Activated effector memory CD4-positive, alpha-beta T cell treated with Interleukin-2 at 50 U/mL for 16 hours (primary cell): Measurements from ENCODE around the gene MCCC1.
"Not testable (repeated sequence)": the region's sequence is repeated elsewhere in the genome, so short reads cannot be mapped to it uniquely, and the experiment has no call there.

ENCODE experiments used
- DNase-seq: peaks from one replicate; pipeline ENCODE4 v3.0.0-alpha.2; 2020

MCCC1 gene

DNA sequence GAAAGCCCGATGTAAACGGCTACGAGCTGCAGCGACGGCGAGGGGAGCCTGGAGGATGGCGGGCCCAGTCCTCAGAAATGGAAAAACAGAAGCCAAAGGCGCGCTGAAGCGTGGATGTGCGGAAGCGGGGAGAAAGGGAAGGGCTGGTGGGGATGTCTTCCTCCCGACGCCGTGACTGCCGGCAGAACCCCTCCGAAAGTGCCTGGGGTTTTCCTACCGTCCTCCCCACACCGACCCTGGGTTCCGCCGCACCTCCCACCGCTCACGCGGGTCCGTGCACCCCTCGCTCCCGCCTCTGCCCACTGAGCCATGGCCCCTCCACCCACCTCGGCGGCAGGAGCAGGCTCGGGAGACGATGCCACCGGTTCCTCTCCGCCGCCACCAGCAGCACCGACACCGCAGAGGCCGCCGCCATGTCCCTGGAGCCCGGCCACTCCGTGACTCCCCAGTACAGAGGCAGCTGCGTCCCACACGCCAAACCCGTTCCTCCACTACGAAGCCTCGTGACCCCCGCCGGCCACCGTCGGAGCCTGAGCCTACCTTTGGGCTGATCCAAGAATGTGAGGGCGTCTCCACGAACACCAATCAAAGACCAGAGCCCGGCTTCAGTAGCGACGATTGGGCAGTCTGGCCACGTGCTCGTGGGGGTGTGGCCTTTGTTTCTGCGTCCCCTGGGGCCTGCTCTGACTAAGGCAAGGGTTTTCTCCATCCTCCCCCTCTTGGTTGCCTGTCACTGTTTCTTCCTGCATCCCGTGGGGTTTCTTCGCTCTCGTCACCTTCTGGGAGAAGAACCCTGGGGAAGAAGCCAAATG, at the start of gene MCCC1:
Gene MCCC1, minus strand, starts transcription at position 471 of the 812 bp plus-strand sequence. Its CDS starts 56 bp downstream, at position 415.
- peak; percentile 95 for DNase-seq

DNA sequence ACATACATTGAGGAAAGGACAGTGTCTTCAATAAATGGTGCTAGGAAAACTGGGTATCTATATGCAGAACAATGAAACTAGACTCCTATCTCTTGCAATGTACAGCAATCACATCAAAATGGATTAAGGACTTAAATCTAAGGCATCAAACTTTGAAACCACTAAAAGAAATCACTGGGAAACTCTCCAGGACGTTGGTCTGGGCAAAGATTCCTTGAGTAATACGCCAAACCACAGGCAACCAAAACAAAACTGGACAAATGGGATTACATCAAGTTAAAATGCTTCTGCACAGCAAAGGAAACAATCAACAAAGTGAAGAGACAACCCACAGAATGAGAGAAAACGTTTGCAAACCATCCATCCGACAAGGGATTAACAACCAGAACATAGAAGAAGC, 48.8 kb upstream of the MCCC1 start:
- DNase-seq = no peak

DNA sequence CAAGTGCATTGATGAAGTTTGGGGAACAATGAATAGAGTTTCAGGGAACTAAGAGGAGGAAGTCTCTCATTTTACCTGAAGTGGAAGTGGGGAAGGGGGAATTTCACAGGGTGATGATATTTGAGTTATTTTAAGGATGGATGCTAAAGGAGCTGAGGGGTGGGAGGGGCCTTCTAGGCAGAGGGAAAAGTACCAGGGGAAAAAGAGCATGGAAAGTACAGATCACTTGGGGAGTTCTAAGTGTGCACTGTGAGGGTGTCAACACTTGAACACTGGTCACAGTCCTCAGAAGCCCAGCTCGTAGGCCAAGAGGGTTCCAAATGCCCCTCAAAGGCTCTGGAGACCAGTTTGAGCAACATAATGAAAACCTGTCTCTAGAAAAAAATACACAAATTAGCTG, 45.1 kb upstream of the MCCC1 start:
- DNase-seq = no peak

DNA sequence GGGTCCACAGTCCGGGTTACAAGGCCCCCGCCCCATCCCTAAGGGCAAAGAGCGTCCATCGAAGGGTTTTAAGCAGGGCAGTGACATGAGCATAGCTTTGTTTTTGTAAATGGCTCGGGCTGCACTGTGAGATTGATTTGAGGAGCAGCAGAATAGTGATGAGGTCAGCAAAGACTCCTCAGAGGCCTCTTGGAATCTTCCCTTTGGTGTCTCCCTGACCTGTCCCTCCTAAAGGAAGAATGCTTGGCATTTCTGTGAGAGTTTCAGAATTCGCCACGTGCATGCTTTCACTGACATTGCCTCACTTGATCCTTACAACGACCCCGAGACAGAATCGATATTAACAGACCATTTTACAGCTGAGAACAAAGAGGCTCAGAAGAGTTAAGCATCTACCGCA, 42.9 kb upstream of the MCCC1 start:
- DNase-seq = no peak

DNA sequence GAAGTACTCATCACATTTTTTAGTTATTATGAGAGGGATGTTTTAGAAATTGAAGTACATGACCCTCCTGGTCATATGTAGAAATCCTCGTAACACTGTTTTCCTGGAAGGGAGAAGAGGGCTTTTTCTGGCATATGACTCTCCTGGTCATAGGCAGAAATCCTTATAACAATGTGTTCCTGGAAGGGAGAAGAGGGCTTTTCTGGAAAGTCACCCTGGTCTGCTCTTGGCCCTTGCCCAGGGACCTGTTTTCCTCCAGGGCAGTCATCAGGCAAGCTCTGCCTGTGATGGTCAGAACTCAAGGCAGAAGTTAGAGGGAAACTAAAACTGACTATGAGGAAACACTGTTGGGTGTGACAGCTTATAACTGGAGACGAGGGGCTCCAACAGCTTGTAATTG, 35.5 kb upstream of the MCCC1 start:
- no peak for DNase-seq

DNA sequence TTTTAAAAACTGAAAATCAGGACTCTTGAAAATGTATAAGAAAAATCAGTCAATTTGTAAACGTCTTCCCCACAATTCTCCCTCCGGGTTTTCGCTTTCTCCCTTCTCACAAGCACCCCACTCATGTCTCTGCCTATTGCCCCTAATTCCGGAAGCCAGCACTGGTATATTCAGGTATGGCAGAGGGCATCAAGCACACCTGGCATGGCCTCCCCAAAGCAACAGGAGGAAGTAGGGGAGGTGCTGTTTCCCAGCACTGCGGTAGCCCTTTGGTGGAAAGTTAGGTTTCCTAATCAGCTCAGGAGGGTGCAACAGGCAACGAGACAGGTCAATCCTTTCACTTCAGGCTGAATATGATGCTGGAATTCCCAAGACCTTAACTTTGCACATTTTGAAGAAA, 33.1 kb upstream of the MCCC1 start:
- DNase-seq = no peak

DNA sequence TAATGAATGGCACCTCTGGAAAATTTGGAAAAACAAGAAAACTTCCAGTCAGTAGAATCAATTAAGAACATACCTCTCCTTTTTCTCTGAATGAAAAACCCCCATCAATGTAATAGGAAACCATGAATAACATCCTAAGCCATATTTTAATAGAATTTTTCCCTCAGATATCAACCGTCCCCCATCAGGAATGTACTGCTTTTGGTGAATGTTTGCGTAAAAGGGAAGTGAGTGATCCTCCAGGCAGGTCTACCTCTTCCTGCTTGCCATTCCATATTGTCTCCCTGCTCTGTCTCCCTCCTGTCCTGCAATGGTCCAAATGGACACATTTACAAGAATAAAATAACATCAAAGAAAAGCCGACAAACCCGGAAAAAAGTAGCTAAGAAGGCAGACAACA, 32.4 kb upstream of the MCCC1 start:
- no peak for DNase-seq

DNA sequence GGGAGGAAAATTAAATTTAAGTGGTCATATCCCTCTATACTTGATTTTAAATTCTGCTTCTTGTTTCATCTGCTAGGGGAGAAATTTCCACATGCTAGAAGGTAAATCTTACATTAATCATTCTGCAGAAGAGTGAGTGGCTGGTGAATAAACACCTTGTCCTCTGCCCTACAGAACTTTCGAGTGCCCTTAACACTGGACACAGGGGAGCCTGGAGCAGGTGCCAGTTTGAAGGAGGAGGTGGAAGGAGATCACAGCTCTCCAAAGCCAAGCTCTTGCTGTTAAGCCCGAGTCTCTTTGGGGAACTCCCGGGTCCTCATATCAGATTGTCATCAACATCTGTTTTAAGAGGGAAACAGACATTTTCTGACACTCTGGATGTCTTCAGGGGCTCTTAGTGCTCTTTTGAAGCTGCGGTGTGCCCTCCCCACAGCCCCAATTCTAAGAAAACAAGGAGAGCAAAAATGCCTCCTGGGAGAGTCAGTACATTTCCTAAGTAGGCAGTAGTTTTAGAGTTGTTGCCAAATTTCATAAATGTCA, 32.0 kb upstream of the MCCC1 start:
- no peak for DNase-seq

DNA sequence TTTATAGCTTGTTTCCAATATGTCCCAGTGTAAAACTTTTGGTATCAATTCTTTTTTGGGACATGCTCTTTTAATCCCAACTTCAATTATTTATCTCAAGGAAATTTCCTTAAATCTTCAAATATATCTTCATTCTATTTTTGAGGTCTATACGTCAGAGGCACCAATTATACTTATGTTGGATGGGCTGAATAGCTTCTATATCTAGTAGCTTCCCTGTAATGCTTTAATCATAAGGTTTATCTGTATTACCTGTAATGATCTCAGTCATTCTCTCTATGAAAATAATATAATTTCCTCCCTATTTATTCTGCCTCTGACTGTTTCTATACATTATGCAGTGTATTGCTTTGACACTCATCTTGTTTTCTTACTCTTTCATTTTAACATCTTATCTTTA, 29.9 kb upstream of the MCCC1 start:
- DNase-seq = no peak

DNA sequence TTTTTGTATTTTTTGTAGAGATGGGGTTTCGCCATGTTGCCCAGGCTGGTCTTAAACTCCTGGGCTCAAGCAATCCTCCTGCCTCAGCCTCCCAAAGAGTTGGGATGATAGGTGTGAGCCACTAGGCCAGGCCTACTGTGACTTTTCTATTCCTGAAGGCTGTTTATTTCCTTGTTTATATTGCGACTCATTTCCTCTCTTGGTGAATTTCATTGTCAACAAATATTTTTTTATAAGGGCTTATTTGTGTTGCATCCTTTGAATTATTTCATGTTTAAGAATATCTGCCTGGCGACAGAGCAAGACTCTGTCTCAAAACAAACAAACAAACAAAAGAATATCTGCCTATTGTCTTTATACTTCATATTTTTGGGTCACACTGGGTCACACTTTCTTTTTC, 29.4 kb upstream of the MCCC1 start:
- no peak for DNase-seq

DNA sequence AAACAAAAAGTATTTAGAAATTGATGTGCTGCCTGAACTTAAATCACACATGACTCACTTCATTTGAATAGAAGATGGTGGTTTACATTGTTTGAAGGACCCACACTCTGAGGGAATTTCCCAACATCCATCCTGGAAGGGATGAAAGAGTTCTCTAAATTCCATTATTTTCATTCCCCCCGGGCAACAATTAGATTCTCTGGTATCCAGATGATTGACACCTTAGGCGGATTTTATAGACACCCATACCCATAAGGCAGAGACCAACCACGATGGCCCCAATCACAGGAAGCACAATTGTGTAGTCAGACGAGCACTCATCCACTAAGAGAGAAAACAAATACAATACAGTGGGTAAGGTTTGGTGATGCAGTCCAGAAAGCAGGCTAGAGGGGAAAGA, 24.6 kb upstream of the MCCC1 start:
- DNase-seq = no peak

DNA sequence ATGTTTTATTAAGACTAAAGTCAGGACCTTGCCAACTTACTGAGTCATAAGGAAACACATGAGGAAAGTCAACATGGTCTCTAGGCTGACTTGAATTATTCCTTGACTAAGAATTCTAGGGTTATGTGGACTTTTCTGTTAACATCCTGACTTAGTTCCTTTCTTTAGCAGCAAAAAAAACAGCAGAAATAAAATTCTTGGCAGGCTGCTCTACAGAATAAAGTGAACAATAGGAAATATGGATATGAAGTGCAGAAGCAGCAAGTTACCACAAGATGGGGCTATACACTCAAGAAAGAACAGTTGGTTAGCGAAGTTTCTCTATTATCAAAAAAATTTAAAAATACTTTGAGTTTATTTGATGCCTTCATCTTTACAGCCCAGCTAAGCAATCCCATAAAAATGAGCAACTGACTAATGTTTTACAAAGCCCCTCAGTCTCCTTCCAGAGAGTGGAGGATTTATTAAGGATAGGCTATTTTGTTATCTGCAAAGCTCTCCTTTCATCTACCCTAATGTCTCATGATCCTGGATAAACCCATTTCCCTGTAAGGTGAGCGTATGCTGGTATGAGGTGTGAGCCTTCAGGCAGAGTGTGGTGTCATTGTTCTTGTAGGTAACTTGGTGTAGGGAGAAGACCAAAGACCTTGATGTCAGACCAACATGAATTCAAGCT, 23.1 kb upstream of the MCCC1 start:
- no peak for DNase-seq

DNA sequence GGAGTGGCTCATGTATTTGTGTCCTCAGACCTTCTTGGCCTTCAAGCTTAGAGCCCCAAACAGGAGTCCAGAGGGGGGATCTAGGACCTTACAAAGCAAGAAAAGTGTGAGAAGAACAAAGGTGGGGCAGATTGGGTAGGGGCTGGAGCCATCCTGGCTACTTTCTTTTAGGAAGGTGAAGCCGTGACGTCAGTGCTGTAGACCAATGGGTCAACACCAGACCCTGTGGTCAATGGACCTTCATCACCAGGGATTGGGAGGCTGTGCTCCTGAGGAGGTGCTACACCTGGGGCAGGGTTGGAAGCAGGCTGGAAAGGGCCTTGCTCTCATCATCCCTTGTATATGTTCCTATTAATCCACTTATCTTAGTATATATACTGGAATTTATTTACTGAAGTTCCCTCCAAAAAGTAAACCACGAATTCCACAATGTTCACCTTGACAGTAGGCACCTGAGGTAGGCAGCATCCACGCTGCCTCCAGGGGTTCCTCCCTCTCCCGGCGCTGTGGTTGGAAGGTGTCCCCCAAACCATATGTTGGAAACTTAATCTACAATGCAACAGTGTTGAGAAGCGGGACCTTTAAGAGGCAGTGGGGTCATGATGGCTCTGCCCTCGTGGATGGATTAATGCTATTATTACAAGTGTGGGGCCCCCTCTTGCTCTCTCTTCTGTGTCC, 21.4 kb upstream of the MCCC1 start:
- no peak for DNase-seq

DNA sequence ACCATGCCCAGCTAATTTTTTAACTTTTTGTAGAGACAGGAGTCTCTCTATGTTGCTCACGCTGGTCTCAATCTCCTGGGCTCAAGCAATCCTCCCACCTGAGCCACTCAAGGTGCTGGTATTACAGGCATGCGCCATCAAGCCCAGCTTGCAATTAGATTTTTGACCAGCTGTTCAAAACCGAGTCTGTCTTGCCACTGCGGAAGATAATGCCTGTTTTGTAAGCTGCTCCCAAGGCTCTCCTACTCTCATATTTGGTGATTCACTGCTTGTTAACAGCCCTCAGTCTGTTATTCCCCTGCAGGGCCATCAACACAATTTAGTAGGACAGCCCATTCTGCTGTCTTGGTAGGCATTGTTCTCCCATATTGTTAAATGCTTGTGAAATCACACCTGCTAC, 17.8 kb upstream of the MCCC1 start:
- no peak for DNase-seq

DNA sequence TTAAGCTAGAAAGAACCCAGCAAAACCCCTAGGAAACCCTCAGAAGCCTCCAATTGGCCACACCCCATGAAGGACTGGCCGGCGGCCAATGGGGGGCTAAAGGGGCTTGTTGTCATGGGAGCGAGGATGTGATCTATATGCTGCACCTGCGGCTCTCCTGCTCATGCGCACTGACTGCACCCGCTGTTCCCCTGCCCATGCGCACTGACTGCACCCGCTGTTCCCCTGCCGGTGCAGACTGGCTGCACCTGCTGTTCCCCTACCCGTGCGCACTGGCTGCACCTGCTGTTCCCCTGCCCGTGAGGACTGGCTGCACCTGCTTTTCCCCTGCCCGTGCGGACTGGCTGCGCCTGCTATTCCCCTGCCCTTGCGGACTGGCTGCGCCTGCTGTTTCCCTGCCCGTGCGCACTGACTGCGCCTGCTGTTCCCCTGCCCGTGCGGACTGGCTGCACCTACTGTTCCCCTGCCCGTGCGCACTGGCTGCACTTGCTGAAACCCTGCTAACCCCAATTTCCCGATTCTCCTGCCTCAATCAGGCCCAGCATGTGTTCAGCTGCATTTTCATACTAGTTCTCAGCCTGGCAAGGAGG, 16.8 kb upstream of the MCCC1 start:
- peak; percentile 20 for DNase-seq

DNA sequence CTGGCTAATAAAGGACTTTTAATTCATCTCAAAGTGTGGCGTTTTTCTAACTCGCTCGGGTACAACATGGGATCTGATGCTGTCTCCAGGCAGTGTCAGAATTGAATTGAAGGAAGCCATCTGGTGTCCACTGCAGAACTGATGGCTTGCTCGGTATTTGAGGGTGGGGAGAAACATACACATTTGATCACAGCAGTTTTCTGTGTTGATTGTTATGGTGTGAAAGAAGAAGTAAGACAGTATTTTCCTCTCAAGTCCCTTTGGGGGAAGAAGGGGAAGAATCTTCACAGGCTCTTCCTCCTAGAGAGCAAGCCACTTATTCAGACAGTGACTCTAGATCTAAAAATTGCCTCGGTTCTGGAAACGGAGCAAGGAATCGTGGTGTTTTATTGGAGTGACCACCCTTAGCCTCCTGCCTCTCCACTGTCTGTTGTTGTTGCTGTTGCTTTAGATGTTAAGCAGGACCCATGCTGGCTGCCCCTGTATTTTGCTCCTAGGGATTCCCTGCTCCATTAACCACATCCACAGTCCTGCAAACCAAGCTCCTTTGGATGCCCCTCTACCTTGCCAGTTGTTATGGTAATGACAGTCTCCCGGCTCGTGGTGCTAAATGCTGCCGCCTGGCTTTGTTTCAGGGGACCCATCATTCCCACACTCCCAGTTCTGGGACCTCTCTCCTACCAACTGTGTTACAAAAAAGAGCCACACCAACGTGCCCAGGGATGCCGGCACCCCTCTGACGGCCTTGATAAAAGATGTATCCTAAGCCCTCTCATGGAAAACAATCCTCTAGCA, 15.3 kb upstream of the MCCC1 start:
- DNase-seq = no peak

DNA sequence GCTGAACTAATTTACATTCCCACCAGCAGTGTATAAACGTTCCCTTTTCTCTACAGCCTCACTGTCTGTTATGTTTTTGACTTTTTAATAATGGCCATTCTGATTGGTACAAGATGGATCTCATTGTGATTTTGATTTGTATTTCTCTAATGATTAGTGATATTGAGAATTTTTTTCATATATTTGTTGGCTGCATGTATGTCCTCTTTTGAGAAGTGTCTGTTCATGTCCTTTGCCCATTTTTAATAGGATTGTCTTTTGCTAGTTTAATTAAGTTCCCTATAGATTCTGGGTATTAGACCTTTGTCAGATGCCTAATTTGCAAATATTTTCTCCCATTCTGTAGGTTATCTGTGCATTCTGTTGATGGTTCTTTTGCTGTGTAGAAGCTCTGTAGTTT, 10.6 kb upstream of the MCCC1 start:
- DNase-seq = not testable (repeated sequence)

DNA sequence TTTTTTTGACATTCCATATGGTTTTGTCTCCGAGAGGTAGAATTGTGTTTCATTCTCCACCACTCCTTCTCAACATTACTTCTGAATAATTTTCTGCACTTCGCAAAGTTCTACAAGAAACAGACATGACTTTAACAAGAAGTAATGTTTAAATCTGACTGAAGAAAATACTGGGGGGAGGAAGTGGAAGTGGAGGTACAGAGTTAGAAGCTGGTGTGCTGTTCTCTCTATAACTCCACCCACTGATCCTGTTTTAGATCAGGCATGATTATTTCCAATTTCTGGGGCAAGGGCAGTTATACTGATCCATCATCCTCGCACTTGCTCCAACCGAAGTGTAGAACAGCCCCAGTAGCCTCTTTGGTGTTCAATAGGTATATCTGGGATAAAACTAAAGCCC, 9.2 kb upstream of the MCCC1 start:
- DNase-seq = no peak

DNA sequence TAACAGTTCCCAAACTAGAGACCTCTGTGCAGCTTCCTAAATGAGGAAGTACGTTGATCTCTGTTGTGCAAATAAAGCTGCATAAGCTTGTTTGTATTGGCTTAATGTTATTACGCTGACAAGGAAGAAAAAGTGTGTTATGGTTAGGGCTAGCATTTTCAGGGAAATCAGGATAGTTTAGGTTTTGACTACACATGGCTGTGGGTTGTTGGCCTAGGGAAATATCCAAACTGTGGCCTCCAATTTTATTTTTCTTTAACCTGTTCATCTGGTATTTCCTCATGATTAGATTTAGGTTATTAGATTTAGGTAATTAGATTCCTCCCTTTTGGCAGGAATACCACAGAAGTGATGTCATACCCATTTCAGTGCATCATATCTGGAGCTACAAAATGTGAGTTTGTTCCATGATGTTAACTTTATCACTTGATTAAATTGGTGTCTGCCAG, 8.7 kb upstream of the MCCC1 start:
- DNase-seq = no peak

DNA sequence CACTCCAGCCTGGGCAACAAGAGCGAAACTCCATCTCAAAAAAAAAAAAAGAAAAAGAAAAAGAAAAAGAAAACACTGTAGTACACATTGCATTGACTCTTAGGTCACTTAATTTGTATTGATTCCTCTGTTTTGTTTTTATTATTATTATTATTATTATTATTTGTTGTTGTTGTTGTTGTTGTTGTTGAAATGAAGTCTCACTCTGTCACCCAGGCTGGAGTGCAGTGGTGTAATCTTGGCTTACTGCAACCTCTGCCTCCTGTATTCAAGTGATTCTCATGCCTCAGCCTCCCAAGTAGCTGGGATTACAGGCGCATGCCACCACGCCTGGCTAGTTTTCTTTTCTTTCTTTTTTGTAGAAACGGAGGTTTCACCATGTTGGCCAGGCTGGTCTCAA, 8.1 kb upstream of the MCCC1 start:
- DNase-seq = not testable (repeated sequence)

DNA sequence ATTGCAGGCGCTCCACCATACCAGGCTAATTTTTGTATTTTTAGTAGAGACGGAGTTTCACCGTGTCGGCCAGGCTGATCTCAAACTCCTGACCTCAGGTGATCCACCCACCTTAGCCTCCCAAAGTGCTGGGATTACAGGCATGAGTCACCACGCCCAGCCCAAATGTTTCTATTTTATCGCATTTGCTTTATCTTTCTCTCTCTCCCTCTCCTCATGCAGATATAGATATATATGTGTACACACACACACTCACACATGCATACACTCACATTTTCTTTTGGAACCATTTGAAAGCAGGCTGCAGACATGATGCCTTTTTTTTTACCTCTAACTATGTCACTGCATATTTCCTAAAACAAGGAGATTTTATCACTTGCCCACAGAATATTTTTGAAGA, 7.3 kb upstream of the MCCC1 start:
- no peak for DNase-seq

DNA sequence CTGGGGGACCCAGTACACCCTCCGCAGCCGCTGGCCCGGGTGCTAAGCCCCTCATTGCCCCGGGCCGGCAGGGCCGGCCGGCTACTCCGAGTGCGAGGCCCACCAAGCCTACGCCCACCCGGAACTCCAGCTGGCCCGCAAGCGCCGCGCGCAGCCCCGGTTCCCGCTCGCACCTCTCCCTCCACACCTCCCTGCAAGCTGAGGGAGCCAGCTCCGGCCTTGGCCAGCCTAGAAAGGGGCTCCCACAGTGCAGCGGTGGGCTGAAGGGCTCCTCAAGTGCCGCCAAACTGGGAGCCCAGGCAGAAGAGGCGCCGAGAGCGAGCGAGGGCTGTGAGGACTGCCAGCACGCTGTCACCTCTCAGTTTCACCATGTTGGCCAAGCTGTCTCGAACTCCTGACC, 4.7 kb upstream of the MCCC1 start:
- DNase-seq = not testable (repeated sequence)
